H1 (cell line): Measurements from ENCODE around the gene CISH. TPM values are rescaled to one million over a fixed set of nuclear protein-coding genes. Genes with fewer than 3 reads are reported as not detected.
A peak's percentile ranks its signal among the peaks of the same experiment; 100 is the strongest.

Source experiments
- CTCF ChIA-PET: fragments of 300-600 bp; sonication (Branson Sonifier 250); formaldehyde crosslinking; loops from one replicate; lab custom pipeline; 2021; ENCODE audit not compliant: partially characterized antibody; lab: Charles Lee
- POLR2A ChIA-PET: fragments of 300-600 bp; sonication (Branson Sonifier 250); formaldehyde crosslinking; loops from one replicate; lab custom pipeline; 2021; ENCODE audit warnings: inconsistent platforms; ENCODE audit not compliant: partially characterized antibody; lab: Charles Lee
- DNase-seq, 2 experiments: peaks; one replicate each; pipeline versions ENCODE4 v3.0.0 to v3.0.0-alpha.2; 2010 to 2022; ENCODE audit warnings: low spot score in 2 of 2, low read depth in 1 of 2, mixed read lengths in 1 of 2
- FAIRE-seq: peaks from 2 replicates; lab custom pipeline; 2011; peaks lifted over from hg19 to GRCh38; lab: Jason Lieb, UNC
- H2AFZ ChIP-seq: 2 replicates; pipeline ENCODE4 v1.8.1; 2012; ENCODE audit warnings: low read length, inconsistent platforms
- H2AK5ac ChIP-seq: 2 replicates; pipeline ENCODE4 v1.6.1; 2013; ENCODE audit warnings: low read depth, low read length
- H2BK120ac ChIP-seq: replicated peaks from 2 replicates; pipeline ENCODE3; 2013; ENCODE audit warnings: low read depth, low read length, inconsistent platforms
- H2BK12ac ChIP-seq: 2 replicates; pipeline ENCODE4 v1.6.1; 2013; ENCODE audit warnings: low read depth, low read length
- H2BK15ac ChIP-seq: 2 replicates; pipeline ENCODE4 v1.6.1; 2013; ENCODE audit warnings: low read length
- H2BK20ac ChIP-seq: 2 replicates; pipeline ENCODE4 v1.6.1; 2013; ENCODE audit warnings: low read length
- H2BK5ac ChIP-seq: 2 replicates; pipeline ENCODE4 v1.6.1; 2013; ENCODE audit warnings: low read depth, low read length
- H3K14ac ChIP-seq: 2 replicates; pipeline ENCODE4 v1.6.1; 2013; ENCODE audit warnings: inconsistent platforms; ENCODE audit not compliant: insufficient read length
- H3K18ac ChIP-seq: 2 replicates; pipeline ENCODE4 v1.6.1; 2013; ENCODE audit warnings: low read length; ENCODE audit errors: extremely low read depth
- H3K23ac ChIP-seq: 2 replicates; pipeline ENCODE4 v1.6.1; 2013; ENCODE audit warnings: inconsistent platforms; ENCODE audit not compliant: insufficient read length
- H3K23me2 ChIP-seq: 2 replicates; pipeline ENCODE4 v1.6.1; 2013; ENCODE audit warnings: low read depth, low read length
- H3K27ac ChIP-seq: 2 replicates; pipeline ENCODE4 v1.6.1; 2011; ENCODE audit warnings: low read depth, low read length, inconsistent platforms
- H3K27me3 ChIP-seq, 4 experiments: replicated peaks in 1 of 4; 1 replicate in 1 of 4; 2 replicates in 3 of 4; pipeline versions ENCODE4 v1.6.1 to v1.8.1; 2011 to 2013; ENCODE audit warnings: low read length in 3 of 4, mild to moderate bottlenecking in 3 of 4, inconsistent platforms in 2 of 4, mixed read lengths in 2 of 4, moderate library complexity in 1 of 4; ENCODE audit not compliant: control insufficient read depth in 3 of 4, insufficient read depth in 3 of 4; ENCODE audit errors: extremely low read depth in 1 of 4
- H3K36me3 ChIP-seq, 4 experiments: 2 replicates each; pipeline versions ENCODE4 v1.6.1 to v1.8.1; 2011 to 2013; ENCODE audit warnings: mild to moderate bottlenecking in 4 of 4, low read length in 3 of 4, moderate library complexity in 2 of 4, control low read depth in 1 of 4, inconsistent platforms in 1 of 4; ENCODE audit not compliant: insufficient read depth in 4 of 4, control insufficient read depth in 2 of 4
- H3K4ac ChIP-seq: replicated peaks from 2 replicates; pipeline ENCODE3; 2013; ENCODE audit warnings: low read length, low read depth, mixed read lengths, inconsistent platforms; ENCODE audit not compliant: insufficient read length
- H3K4me1 ChIP-seq, 4 experiments: replicated peaks in 1 of 4; 1 replicate in 1 of 4; 2 replicates in 3 of 4; pipeline versions ENCODE4 v1.6.1 to v1.8.1; 2011 to 2013; ENCODE audit warnings: low read length in 3 of 4, inconsistent platforms in 2 of 4, mixed read lengths in 1 of 4; ENCODE audit not compliant: insufficient read depth in 4 of 4, control insufficient read depth in 3 of 4
- H3K4me2 ChIP-seq, 2 experiments: 2 replicates each; pipeline versions ENCODE4 v1.6.1 to v1.8.1; 2011 to 2013; ENCODE audit warnings: low read depth in 2 of 2, low read length in 2 of 2, control low read depth in 1 of 2, inconsistent platforms in 1 of 2, mild to moderate bottlenecking in 1 of 2; ENCODE audit not compliant: insufficient read depth in 1 of 2
- H3K4me3 ChIP-seq, 4 experiments: fragments of 200-600, 300-600 bp in 1 of 4; sonication (generic), shearing (Covaris generic), sonication (Bioruptor Twin) in 1 of 4; 2 replicates each; pipeline versions ENCODE4 v1.5.1 to v1.8.1; 2011 to 2016; ENCODE audit warnings: low read length in 4 of 4, low read depth in 3 of 4, control low read depth in 2 of 4, inconsistent platforms in 2 of 4, mild to moderate bottlenecking in 2 of 4, mixed read lengths in 1 of 4, moderate library complexity in 1 of 4; ENCODE audit not compliant: insufficient read depth in 2 of 4; ENCODE audit errors: extremely low read depth in 1 of 4
- H3K56ac ChIP-seq: replicated peaks from 2 replicates; pipeline ENCODE3; 2013; ENCODE audit warnings: low read depth, mild to moderate bottlenecking, mixed read lengths, low read length, inconsistent platforms; ENCODE audit not compliant: insufficient read length
- H3K79me1 ChIP-seq: 2 replicates; pipeline ENCODE4 v1.6.1; 2013; ENCODE audit warnings: low read depth, low read length, control low read depth
- H3K79me2 ChIP-seq, 2 experiments: 2 replicates each; pipeline versions ENCODE4 v1.6.1 to v1.8.1; 2012 to 2013; ENCODE audit warnings: low read length in 2 of 2, mild to moderate bottlenecking in 2 of 2, inconsistent platforms in 1 of 2; ENCODE audit not compliant: insufficient read depth in 2 of 2, control insufficient read depth in 1 of 2
- H3K9ac ChIP-seq, 4 experiments: replicated peaks in 1 of 4; 1 replicate in 1 of 4; 2 replicates in 3 of 4; pipeline versions ENCODE4 v1.6.1 to v1.8.1; 2011 to 2013; ENCODE audit warnings: low read depth in 3 of 4, low read length in 3 of 4, control low read depth in 2 of 4, mild to moderate bottlenecking in 2 of 4, moderate library complexity in 2 of 4, inconsistent platforms in 1 of 4; ENCODE audit errors: extremely low read depth in 1 of 4
- H3K9me3 ChIP-seq, 2 experiments: 2 replicates each; pipeline versions ENCODE4 v1.6.1 to v1.8.1; 2012 to 2013; ENCODE audit warnings: mild to moderate bottlenecking in 2 of 2, moderate library complexity in 2 of 2, control low read depth in 1 of 2, inconsistent platforms in 1 of 2, low read depth in 1 of 2, low read length in 1 of 2, mixed read lengths in 1 of 2; ENCODE audit not compliant: insufficient read depth in 2 of 2
- H4K20me1 ChIP-seq, 2 experiments: replicated peaks in 1 of 2; 2 replicates each; pipeline versions ENCODE3 to v1.8.1; 2011 to 2013; ENCODE audit warnings: inconsistent platforms in 2 of 2, low read length in 2 of 2, mild to moderate bottlenecking in 1 of 2; ENCODE audit not compliant: insufficient read depth in 2 of 2, control insufficient read depth in 1 of 2
- H4K5ac ChIP-seq: 2 replicates; pipeline ENCODE4 v1.6.1; 2013; ENCODE audit warnings: low read length, low read depth, mixed read lengths, inconsistent platforms; ENCODE audit not compliant: insufficient read length
- H4K8ac ChIP-seq: 2 replicates; pipeline ENCODE4 v1.8.0; 2013; ENCODE audit warnings: mild to moderate bottlenecking, moderate library complexity, low read length, inconsistent platforms; ENCODE audit not compliant: insufficient read depth; ENCODE audit errors: extremely low read depth
- H4K91ac ChIP-seq: replicated peaks from 2 replicates; pipeline ENCODE3; 2013; ENCODE audit warnings: low read length, mixed read lengths, inconsistent platforms; ENCODE audit not compliant: insufficient read length
- RBBP5 ChIP-seq: IDR thresholded peaks from 2 replicates; pipeline ENCODE4 v1.7.1; 2012; ENCODE audit warnings: low read depth, mild to moderate bottlenecking, inconsistent platforms, low read length, moderate library complexity, borderline replicate concordance
- TAF1 ChIP-seq: IDR thresholded peaks from 2 replicates; pipeline ENCODE4 v1.6.1; 2011; ENCODE audit warnings: mild to moderate bottlenecking, low read depth, low read length
- WGBS, 2 experiments: shearing (Covaris generic) in 1 of 2; methylation state at CpG; one replicate each; pipeline versions ENCODE4 v1.1.6 to v1.1.7; 2013 to 2015; ENCODE audit warnings: low lambda C conversion rate in 2 of 2, mixed read lengths in 2 of 2, inconsistent platforms in 1 of 2, low coverage in 1 of 2, missing lambda C conversion rate in 1 of 2; ENCODE audit not compliant: insufficient replicate concordance in 2 of 2, insufficient coverage in 1 of 2, insufficient read length in 1 of 2; ENCODE audit errors: extremely low coverage in 1 of 2, missing lambda C conversion rate in 1 of 2; 5-methylcytosine and 5-hydroxymethylcytosine counted together
- polyA plus RNA-seq, 7 experiments: library from polyadenylated mRNA; depleted of rRNA in 3 of 7; stranded (reverse) in 5 of 7; unstranded in 2 of 7; fragments of >200 nt in 5 of 7; fragments of 200-250 nt in 2 of 7; gene quantifications; 1 replicate in 5 of 7; 2 replicates in 1 of 7; 4 replicates in 1 of 7; pipeline versions ENCODE4 v1.2.1 to v1.2.3, GENCODE V29; 2011 to 2013; ENCODE audit warnings: missing spikeins in 2 of 7, mixed read lengths in 2 of 7
- total RNA-seq: library from RNA; stranded (reverse); fragmentation: NEBNext Ultra II Directional; extraction: Animal tissue kit (Norgen Biotek cat#: 25700); gene quantifications from 2 replicates; pipeline ENCODE4 v1.2.1, GENCODE V29; 2021

CISH gene
- total and polyA plus RNA-seq, 2 of the 8 experiments (the other 6 are each of a cell fraction or from before 2014, with no cell fraction given), result 1.9 to 2.2 TPM

- Histone ChIP-seq H3K27me3 (peaks cover 0 to 2% (median 0%) of the 10 kb centered on the region in 4 experiments; a peak in 1 of 7 replicates), H4K8ac (no peak overlapping the region; the same call in 1 of the 2 replicates), H3K79me1 (no peaks in the 10 kb centered on the region), H3K14ac (no peak overlapping the region), H2BK12ac (no peak overlapping the region), H3K27ac (no peak overlapping the region), H2BK20ac (no peak overlapping the region), H3K36me3 (no peaks in the 10 kb centered on the region), H3K9ac (no peak overlapping the region), H2AFZ (no peak overlapping the region), H2BK15ac (no peak overlapping the region), H4K20me1 (peaks cover under 1 to 3% of the 10 kb centered on the region in 2 experiments), H3K4me2 (no peak overlapping the region), H3K23ac (no peak overlapping the region), H3K56ac (no peak overlapping the region), H2AK5ac (no peak overlapping the region; the same call in 1 of the 2 replicates), H3K79me2 (no peaks in the 10 kb centered on the region), H3K4me1 (no peaks in the 10 kb centered on the region), H4K91ac (peak overlapping the region; percentile 19), H2BK120ac (no peak overlapping the region), H3K23me2 (no peaks in the 10 kb centered on the region), H3K4me3 (no peak overlapping the region), H3K9me3 (no peaks in the 10 kb centered on the region), H4K5ac (no peak overlapping the region), H3K18ac (no peak overlapping the region), H3K4ac (no peak overlapping the region), H2BK5ac (no peak overlapping the region)
- WGBS, 2 experiments, result 86% methylated on average over 8 of the region's 9 CpGs; no CpG with 5 or more reads in 1 of the 2 experiments
- no peak for DNase-seq
- ChIA-PET POLR2A (interaction anchor here (1.5 to 1.7 kb wide), 2 partner anchors 9 to 19 kb away, joined by 4 to 7 read pairs; no protein-coding TSS in a partner anchor), CTCF (interaction anchor here (2.5 to 50.4 kb wide), 5 partner anchors 9 to 50 kb away, joined by 10 to 1262 read pairs (median 233); partner anchors contain the start of genes C3orf18, DOCK3, HEMK1 and MAPKAPK3)
- FAIRE-seq, result no peak
- TF ChIP-seq TAF1 (no peak), RBBP5 (no peak)
These were observed 11.3 kb downstream of the CISH start for GRCh38 chr3:50600141-50600753.
